Prostate gland (tissue), 2 donors: ENCODE measurements around the gene HRC.

Source experiments
- POLR2A ChIP-seq: fragments of 450-650 bp; IDR thresholded peaks from one replicate; pipeline ENCODE4 v1.6.1; 2016; ENCODE audit warnings: antibody characterized with exemption, mild to moderate bottlenecking
- POLR2AphosphoS5 ChIP-seq: sonication (generic); formaldehyde crosslinking; IDR thresholded peaks from one replicate; pipeline ENCODE4 v1.6.1; 2017; ENCODE audit warnings: antibody characterized with exemption
- TF ChIP-seq, protein P1 (sequence below), 4 experiments: fragments of 200-600 bp in 2 of 4; fragments of 450-650 bp in 2 of 4; sonication (generic) in 2 of 4; IDR thresholded peaks; 1 replicate in 3 of 4; 2 replicates in 1 of 4; pipeline ENCODE4 v1.5.1; 2016 to 2019; ENCODE audit warnings: antibody characterized with exemption in 4 of 4, mild to moderate bottlenecking in 2 of 4, moderate library complexity in 2 of 4

- TF ChIP-seq, protein P1, sequence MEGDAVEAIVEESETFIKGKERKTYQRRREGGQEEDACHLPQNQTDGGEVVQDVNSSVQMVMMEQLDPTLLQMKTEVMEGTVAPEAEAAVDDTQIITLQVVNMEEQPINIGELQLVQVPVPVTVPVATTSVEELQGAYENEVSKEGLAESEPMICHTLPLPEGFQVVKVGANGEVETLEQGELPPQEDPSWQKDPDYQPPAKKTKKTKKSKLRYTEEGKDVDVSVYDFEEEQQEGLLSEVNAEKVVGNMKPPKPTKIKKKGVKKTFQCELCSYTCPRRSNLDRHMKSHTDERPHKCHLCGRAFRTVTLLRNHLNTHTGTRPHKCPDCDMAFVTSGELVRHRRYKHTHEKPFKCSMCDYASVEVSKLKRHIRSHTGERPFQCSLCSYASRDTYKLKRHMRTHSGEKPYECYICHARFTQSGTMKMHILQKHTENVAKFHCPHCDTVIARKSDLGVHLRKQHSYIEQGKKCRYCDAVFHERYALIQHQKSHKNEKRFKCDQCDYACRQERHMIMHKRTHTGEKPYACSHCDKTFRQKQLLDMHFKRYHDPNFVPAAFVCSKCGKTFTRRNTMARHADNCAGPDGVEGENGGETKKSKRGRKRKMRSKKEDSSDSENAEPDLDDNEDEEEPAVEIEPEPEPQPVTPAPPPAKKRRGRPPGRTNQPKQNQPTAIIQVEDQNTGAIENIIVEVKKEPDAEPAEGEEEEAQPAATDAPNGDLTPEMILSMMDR (IDR thresholded peaks at IDR 0.05), result no peak
- no peak for TF ChIP-seq POLR2AphosphoS5
- TF ChIP-seq POLR2A, result no peak
Observed at GRCh38 chr19:49130325-49130724, 24.9 kb downstream of the HRC start.
